Fibroblast of lung (primary cell): ENCODE measurements around the gene LASP1.

ENCODE experiments used
- EZH2 ChIP-seq: IDR thresholded peaks from 2 replicates; pipeline ENCODE4 v1.5.1; 2012; ENCODE audit warnings: low read length, control low read depth, mild to moderate bottlenecking; ENCODE audit errors: missing control alignments
- TF ChIP-seq, protein P1 (sequence below), 2 donors: IDR thresholded peaks in 1 of 2; conservative IDR thresholded peaks in 1 of 2; 1 replicate in 1 of 2; 2 replicates in 1 of 2; pipeline ENCODE4 v1.5.1; 2011 to 2012; ENCODE audit warnings: low read length in 2 of 2, control low read depth in 1 of 2, inconsistent platforms in 1 of 2, low read depth in 1 of 2, mild to moderate bottlenecking in 1 of 2

DNA sequence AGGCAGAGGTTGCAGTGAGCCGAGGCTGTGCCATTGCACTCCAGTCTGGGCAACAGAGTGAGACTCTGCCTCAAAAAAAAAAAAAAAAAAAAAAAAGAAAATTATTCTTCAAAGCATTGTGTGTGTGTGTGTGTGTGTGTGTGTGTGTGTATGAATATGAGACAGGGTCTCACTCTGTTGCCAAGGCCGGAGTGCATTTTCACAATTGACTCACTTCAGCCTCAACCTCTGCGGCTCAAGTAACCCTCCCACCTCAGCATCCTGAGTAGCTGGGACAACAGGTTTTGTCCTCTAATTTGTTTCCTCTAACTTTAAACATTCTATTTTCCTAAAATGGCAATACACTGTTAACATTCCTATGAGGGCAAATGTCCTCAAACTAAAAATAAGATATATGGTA lies 89.7 kb downstream of the LASP1 start:
- TF ChIP-seq, protein P1, sequence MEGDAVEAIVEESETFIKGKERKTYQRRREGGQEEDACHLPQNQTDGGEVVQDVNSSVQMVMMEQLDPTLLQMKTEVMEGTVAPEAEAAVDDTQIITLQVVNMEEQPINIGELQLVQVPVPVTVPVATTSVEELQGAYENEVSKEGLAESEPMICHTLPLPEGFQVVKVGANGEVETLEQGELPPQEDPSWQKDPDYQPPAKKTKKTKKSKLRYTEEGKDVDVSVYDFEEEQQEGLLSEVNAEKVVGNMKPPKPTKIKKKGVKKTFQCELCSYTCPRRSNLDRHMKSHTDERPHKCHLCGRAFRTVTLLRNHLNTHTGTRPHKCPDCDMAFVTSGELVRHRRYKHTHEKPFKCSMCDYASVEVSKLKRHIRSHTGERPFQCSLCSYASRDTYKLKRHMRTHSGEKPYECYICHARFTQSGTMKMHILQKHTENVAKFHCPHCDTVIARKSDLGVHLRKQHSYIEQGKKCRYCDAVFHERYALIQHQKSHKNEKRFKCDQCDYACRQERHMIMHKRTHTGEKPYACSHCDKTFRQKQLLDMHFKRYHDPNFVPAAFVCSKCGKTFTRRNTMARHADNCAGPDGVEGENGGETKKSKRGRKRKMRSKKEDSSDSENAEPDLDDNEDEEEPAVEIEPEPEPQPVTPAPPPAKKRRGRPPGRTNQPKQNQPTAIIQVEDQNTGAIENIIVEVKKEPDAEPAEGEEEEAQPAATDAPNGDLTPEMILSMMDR (conservative IDR thresholded peaks at IDR 0.05 in 1 of 2, IDR thresholded peaks at IDR 0.05 in 1 of 2; ENCODE audit: low read depth in 1 of 2, low read length in 2 of 2) = no peak
- TF ChIP-seq EZH2 = no peak
